PC-3 (cell line): ENCODE data around the gene CAMK1D. TPM values are rescaled to one million over a fixed set of nuclear protein-coding genes. Genes with fewer than 3 reads are reported as not detected.

ENCODE experiments used
- ATAC-seq: fragments of 200-7000 bp; cut with Tn5 transposase; 2 replicates; pipeline ENCODE4 v1.9.1; 2020; ENCODE audit warnings: mild to moderate bottlenecking, moderate library complexity
- BruUV-seq: library from RNA; stranded (reverse); fragments of 400-500 nt; replicated peaks from 2 replicates; lab custom pipeline; 2021; lab: Mats Ljungman, UMichigan
- CTCF ChIA-PET: fragments of 300-600 bp; sonication (Branson Sonifier 250); formaldehyde crosslinking; loops from one replicate; lab custom pipeline; 2022; ENCODE audit warnings: antibody characterized with exemption; lab: Charles Lee
- POLR2A ChIA-PET: fragments of 300-600 bp; sonication (Branson Sonifier 250); formaldehyde crosslinking; loops from one replicate; lab custom pipeline; 2022; ENCODE audit warnings: antibody characterized with exemption; ENCODE audit not compliant: unreplicated experiment; lab: Charles Lee
- DNase-seq: peaks from one replicate; pipeline ENCODE4 v3.0.0-alpha.2; 2015
- H2AFZ ChIP-seq: fragments of 300-600 bp; sonication (generic); 2 replicates; pipeline ENCODE4 v1.6.0; 2016; ENCODE audit warnings: antibody characterized with exemption, low read length
- H3F3A ChIP-seq: fragments of 300-600 bp; sonication (generic); one replicate; pipeline ENCODE4 v1.6.0; 2017; ENCODE audit warnings: antibody characterized with exemption, low read length, control low read depth, mild to moderate bottlenecking; ENCODE audit not compliant: unreplicated experiment
- H3K27ac ChIP-seq: fragments of 300-600 bp; sonication (generic); 2 replicates; pipeline ENCODE4 v1.5.1; 2016; ENCODE audit warnings: mild to moderate bottlenecking, low read length
- H3K27me3 ChIP-seq: fragments of 300-600 bp; sonication (generic); 2 replicates; pipeline ENCODE4 v1.6.1; 2016; ENCODE audit warnings: low read length, mixed read lengths
- H3K36me3 ChIP-seq: fragments of 300-600 bp; sonication (generic); 2 replicates; pipeline ENCODE4 v1.6.1; 2016; ENCODE audit warnings: low read depth, mixed run types, low read length, mixed read lengths
- H3K4me1 ChIP-seq: fragments of 300-600 bp; sonication (generic); 2 replicates; pipeline ENCODE4 v1.5.1; 2016; ENCODE audit warnings: low read length; ENCODE audit not compliant: insufficient read depth
- H3K4me2 ChIP-seq: fragments of 300-600 bp; sonication (generic); 2 replicates; pipeline ENCODE4 v1.6.0; 2016; ENCODE audit warnings: low read length
- H3K4me3 ChIP-seq: fragments of 300-600 bp; sonication (generic); 2 replicates; pipeline ENCODE4 v1.5.1; 2016; ENCODE audit warnings: mild to moderate bottlenecking, low read length, mixed read lengths
- H3K79me2 ChIP-seq: fragments of 300-600 bp; sonication (generic); 2 replicates; pipeline ENCODE4 v1.6.1; 2017; ENCODE audit warnings: low read length, mixed read lengths
- H3K9ac ChIP-seq: fragments of 300-600 bp; sonication (generic); 2 replicates; pipeline ENCODE4 v1.6.0; 2016; ENCODE audit warnings: mild to moderate bottlenecking, low read length
- H3K9me2 ChIP-seq: fragments of 300-600 bp; sonication (generic); replicated peaks from 2 replicates; pipeline ENCODE4 v1.6.1; 2016; ENCODE audit warnings: mixed run types, low read length, mixed read lengths
- H3K9me3 ChIP-seq: fragments of 300-600 bp; sonication (generic); 2 replicates; pipeline ENCODE4 v1.6.1; 2016; ENCODE audit warnings: low read length, mixed read lengths
- H4K20me1 ChIP-seq: fragments of 300-600 bp; sonication (generic); 2 replicates; pipeline ENCODE4 v1.6.1; 2016; ENCODE audit warnings: low read length, mixed read lengths
- CTCF ChIP-seq: fragments of 300-600 bp; sonication (generic); conservative IDR thresholded peaks from 2 replicates; pipeline ENCODE4 v1.5.1; 2017; ENCODE audit warnings: antibody characterized with exemption, low read depth, mild to moderate bottlenecking, low read length
- EZH2 ChIP-seq: fragments of 300-600 bp; sonication (generic); IDR thresholded peaks from one replicate; pipeline ENCODE4 v1.6.1; 2017; ENCODE audit warnings: antibody characterized with exemption, mild to moderate bottlenecking, low read length; ENCODE audit not compliant: unreplicated experiment
- EZH2phosphoT487 ChIP-seq: fragments of 300-600 bp; sonication (generic); IDR thresholded peaks from 2 replicates; pipeline ENCODE4 v1.6.1; 2018; ENCODE audit warnings: mild to moderate bottlenecking, antibody characterized with exemption, low read length, borderline replicate concordance
- intact Hi-C: fragments of 100-400 bp; cut with micrococcal nuclease; formaldehyde crosslinking; loops from 2 replicates; pipeline ENCODE4 v1.9.0; 2023
- total RNA-seq: library from RNA; depleted of rRNA; stranded (reverse); fragments of >200 nt; gene quantifications from 2 replicates; pipeline ENCODE4 v1.2.3, GENCODE V29; 2014

Gene CAMK1D
- total RNA-seq, 1 experiment from 2014 or later = 1.3 TPM

GRCh38 chr10:12689893-12690292, 340.5 kb downstream of the CAMK1D start:
- TF ChIP-seq CTCF = no peak
- no peak for TF ChIP-seq EZH2phosphoT487
- no peak for TF ChIP-seq EZH2
- Histone ChIP-seq H3K27ac (no peak overlapping the region), H3K27me3 (no peaks in the 10 kb centered on the region), H3K36me3 (no peaks in the 10 kb centered on the region), H3K4me2 (no peak overlapping the region), H3K4me3 (no peak overlapping the region), H4K20me1 (no peaks in the 10 kb centered on the region), H3K4me1 (no peaks in the 10 kb centered on the region), H3K9me3 (no peaks in the 10 kb centered on the region), H3F3A (no peaks in the 10 kb centered on the region), H3K9ac (no peak overlapping the region), H2AFZ (no peak overlapping the region), H3K9me2 (no peaks in the 10 kb centered on the region), H3K79me2 (no peaks in the 10 kb centered on the region)
- ATAC-seq (no peak), DNase-seq (no peak)
- ChIA-PET CTCF (no interaction called here), POLR2A (no interaction called here)
- no TSS peak for BruUV-seq
- intact Hi-C loops = no loop called here

GRCh38 chr10:12690525-12691126, 341.3 kb downstream of the CAMK1D start:
- Histone ChIP-seq H3K9ac (no peak overlapping the region), H3K27ac (no peak overlapping the region), H3K4me3 (no peak overlapping the region), H3K9me3 (no peaks in the 10 kb centered on the region), H3K79me2 (no peaks in the 10 kb centered on the region), H3K36me3 (no peaks in the 10 kb centered on the region), H3K27me3 (no peaks in the 10 kb centered on the region), H3K9me2 (no peaks in the 10 kb centered on the region), H3K4me1 (no peaks in the 10 kb centered on the region), H3F3A (no peaks in the 10 kb centered on the region), H2AFZ (no peak overlapping the region), H3K4me2 (no peak overlapping the region), H4K20me1 (no peaks in the 10 kb centered on the region)
- ChIA-PET CTCF (no interaction called here), POLR2A (no interaction called here)
- DNase-seq = no peak
- TF ChIP-seq CTCF = no peak
- TF ChIP-seq EZH2phosphoT487 = no peak
- no peak for TF ChIP-seq EZH2
- no peak for ATAC-seq
- BruUV-seq = no TSS peak
- intact Hi-C loops = no loop called here

GRCh38 chr10:12691596-12691995, 342.2 kb downstream of the CAMK1D start:
- no peak overlapping the region for H2AFZ ChIP-seq
- intact Hi-C loops = no loop called here
- H3K79me2 ChIP-seq = no peaks in the 10 kb centered on the region
- DNase-seq (no peak), ATAC-seq (no peak)
- H3K4me1 ChIP-seq = no peaks in the 10 kb centered on the region
- no peak overlapping the region for H3K4me2 ChIP-seq
- no peak overlapping the region for H3K4me3 ChIP-seq
- H3K27ac ChIP-seq = no peak overlapping the region
- no peaks in the 10 kb centered on the region for H3K9me3 ChIP-seq
- H3F3A ChIP-seq = no peaks in the 10 kb centered on the region
- no peak overlapping the region for H3K9ac ChIP-seq
- TF ChIP-seq EZH2 (no peak), CTCF (no peak), EZH2phosphoT487 (no peak)
- ChIA-PET POLR2A (no interaction called here), CTCF (no interaction called here)
- no peaks in the 10 kb centered on the region for H3K27me3 ChIP-seq
- no TSS peak for BruUV-seq
- no peaks in the 10 kb centered on the region for H4K20me1 ChIP-seq
- no peaks in the 10 kb centered on the region for H3K36me3 ChIP-seq
- no peaks in the 10 kb centered on the region for H3K9me2 ChIP-seq
